SH-SY5Y (cell line): Measurements from ENCODE around the gene FNDC11.

Experiments
- GATA2 ChIP-seq: IDR thresholded peaks from 2 replicates; pipeline ENCODE4 v1.6.1; 2011; ENCODE audit warnings: mild to moderate bottlenecking, low read depth, low read length
- GATA3 ChIP-seq: IDR thresholded peaks from 2 replicates; pipeline ENCODE4 v1.6.1; 2011; ENCODE audit warnings: low read depth, mild to moderate bottlenecking, low read length, moderate library complexity

FNDC11 gene

GRCh38 chr20:63533388-63533787 lies 20.6 kb upstream of the FNDC11 start:
- TF ChIP-seq GATA3 = no peak

GRCh38 chr20:63533871-63534393 lies 20.0 kb upstream of the FNDC11 start:
- TF ChIP-seq GATA3 = no peak
- TF ChIP-seq GATA2 = no peak

GRCh38 chr20:63534427-63534830 lies 19.5 kb upstream of the FNDC11 start:
- TF ChIP-seq GATA2 (no peak), GATA3 (no peak)

- TF ChIP-seq GATA3 (no peak), GATA2 (no peak)
Observed at GRCh38 chr20:63534831-63535651, 18.9 kb upstream of the FNDC11 start.

GRCh38 chr20:63536241-63536977 lies 17.6 kb upstream of the FNDC11 start:
- TF ChIP-seq GATA2 = no peak
- no peak for TF ChIP-seq GATA3

GRCh38 chr20:63536997-63537524 lies 16.9 kb upstream of the FNDC11 start, which contains the start of gene PTK6:
Gene PTK6 (minus strand): TSS chr20:63537376. CDS start chr20:63537314, 62 bp downstream.
- TF ChIP-seq GATA2 = no peak
- TF ChIP-seq GATA3 = no peak

GRCh38 chr20:63537525-63538203 lies 16.3 kb upstream of the FNDC11 start:
- TF ChIP-seq GATA2 (no peak), GATA3 (no peak)

- TF ChIP-seq GATA2 (no peak), GATA3 (no peak)
Observed at GRCh38 chr20:63538204-63539091, 15.5 kb upstream of the FNDC11 start.

- no peak for TF ChIP-seq GATA3
- TF ChIP-seq GATA2 = no peak
Observed at GRCh38 chr20:63539092-63539430, 14.9 kb upstream of the FNDC11 start.

GRCh38 chr20:63539441-63540370 lies 14.3 kb upstream of the FNDC11 start:
- no peak for TF ChIP-seq GATA2
- TF ChIP-seq GATA3 = no peak

GRCh38 chr20:63540417-63541186 lies 13.4 kb upstream of the FNDC11 start:
- no peak for TF ChIP-seq GATA2
- no peak for TF ChIP-seq GATA3
